MM.1S (cell line): ENCODE results near the gene PUM1.

Experiments
- EZH2 ChIP-seq: fragments of 300-600 bp; sonication (generic); optimal IDR thresholded peaks from 2 replicates; pipeline ENCODE3; 2017; ENCODE audit warnings: low read depth, mild to moderate bottlenecking, antibody characterized with exemption, low read length, mixed read lengths
- TF ChIP-seq, protein P1 (sequence below): fragments of 300-600 bp; sonication (generic); IDR thresholded peaks from 2 replicates; pipeline ENCODE4 v1.5.1; 2016; ENCODE audit warnings: antibody characterized with exemption, low read length, mixed read lengths

DNA sequence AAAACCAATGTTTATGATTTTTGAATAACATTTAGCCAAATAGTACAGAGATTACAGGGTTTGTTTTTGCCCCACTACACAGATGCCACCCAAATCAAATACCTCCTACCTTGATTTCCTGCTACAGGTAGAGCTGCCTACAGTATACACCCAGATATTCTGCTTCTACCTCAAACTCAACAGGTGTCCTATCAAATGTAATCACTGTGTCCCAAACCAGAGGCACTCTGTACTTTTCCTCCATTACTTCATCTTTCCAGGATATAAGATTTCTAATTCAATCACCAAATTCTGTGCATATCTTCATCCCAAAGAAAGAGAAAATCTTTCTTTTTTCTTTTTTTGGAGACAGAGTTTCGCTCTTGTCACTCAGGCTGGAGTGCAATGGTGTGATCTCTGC is 9.6 kb downstream of the PUM1 start:
- TF ChIP-seq EZH2 = no peak
- TF ChIP-seq, protein P1, sequence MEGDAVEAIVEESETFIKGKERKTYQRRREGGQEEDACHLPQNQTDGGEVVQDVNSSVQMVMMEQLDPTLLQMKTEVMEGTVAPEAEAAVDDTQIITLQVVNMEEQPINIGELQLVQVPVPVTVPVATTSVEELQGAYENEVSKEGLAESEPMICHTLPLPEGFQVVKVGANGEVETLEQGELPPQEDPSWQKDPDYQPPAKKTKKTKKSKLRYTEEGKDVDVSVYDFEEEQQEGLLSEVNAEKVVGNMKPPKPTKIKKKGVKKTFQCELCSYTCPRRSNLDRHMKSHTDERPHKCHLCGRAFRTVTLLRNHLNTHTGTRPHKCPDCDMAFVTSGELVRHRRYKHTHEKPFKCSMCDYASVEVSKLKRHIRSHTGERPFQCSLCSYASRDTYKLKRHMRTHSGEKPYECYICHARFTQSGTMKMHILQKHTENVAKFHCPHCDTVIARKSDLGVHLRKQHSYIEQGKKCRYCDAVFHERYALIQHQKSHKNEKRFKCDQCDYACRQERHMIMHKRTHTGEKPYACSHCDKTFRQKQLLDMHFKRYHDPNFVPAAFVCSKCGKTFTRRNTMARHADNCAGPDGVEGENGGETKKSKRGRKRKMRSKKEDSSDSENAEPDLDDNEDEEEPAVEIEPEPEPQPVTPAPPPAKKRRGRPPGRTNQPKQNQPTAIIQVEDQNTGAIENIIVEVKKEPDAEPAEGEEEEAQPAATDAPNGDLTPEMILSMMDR = no peak
